ENCODE measurements around the gene EHMT2. TPM values are rescaled to one million over a fixed set of nuclear protein-coding genes. Genes with fewer than 3 reads are reported as not detected.
"Not testable (repeated sequence)": the region's sequence is repeated elsewhere in the genome, so short reads cannot be mapped to it uniquely, and the experiment has no call there.

EHMT2 gene
- total and polyA plus RNA-seq, 2 of the 8 experiments (the other 6 are each of a cell fraction or from before 2014, with no cell fraction given): 125 to 177 TPM

DNA sequence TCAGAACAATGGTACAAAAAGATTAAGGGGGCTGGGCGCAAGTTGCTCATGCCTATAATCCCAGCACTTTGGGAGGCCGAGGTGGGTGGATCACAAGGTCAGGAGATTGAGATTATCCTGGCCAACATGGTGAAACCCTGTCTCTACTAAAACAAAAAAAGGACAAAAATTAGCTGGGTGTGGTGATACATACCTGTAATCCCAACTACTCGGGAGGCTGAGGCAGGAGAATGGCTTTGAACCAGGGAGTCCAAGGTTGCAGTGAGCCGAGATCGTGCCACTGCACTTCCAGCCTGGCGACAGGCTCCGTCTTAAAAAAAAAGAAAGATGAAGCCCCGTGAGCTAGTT is 57.7 kb downstream of the EHMT2 start:
- H3K36me3 ChIP-seq (ENCODE audit: control insufficient read depth in 2 of 4, insufficient read depth in 4 of 4, low read length in 3 of 4): peaks cover 34 to 77% (median 48%) of the 10 kb centered on the region in 4 experiments
- not testable (repeated sequence) for H4K91ac ChIP-seq (replicated peaks; ENCODE audit: insufficient read length, low read length); FAIRE-seq; H3K4ac ChIP-seq (replicated peaks; ENCODE audit: insufficient read length, low read depth, low read length); H2BK15ac ChIP-seq (ENCODE audit: low read length); H2BK5ac ChIP-seq (ENCODE audit: low read depth, low read length); H3K4me1 ChIP-seq (replicated peaks in 1 of 4; ENCODE audit: control insufficient read depth in 3 of 4, insufficient read depth in 4 of 4, low read length in 3 of 4); H4K5ac ChIP-seq (ENCODE audit: insufficient read length, low read depth, low read length); H3K14ac ChIP-seq (ENCODE audit: insufficient read length); H4K8ac ChIP-seq (ENCODE audit: extremely low read depth, insufficient read depth, low read length); H3K9ac ChIP-seq (replicated peaks in 1 of 4; ENCODE audit: extremely low read depth in 1 of 4, low read depth in 3 of 4, low read length in 3 of 4); H3K4me3 ChIP-seq (ENCODE audit: extremely low read depth in 1 of 4, insufficient read depth in 2 of 4, low read depth in 3 of 4, low read length in 4 of 4); H2BK120ac ChIP-seq (replicated peaks; ENCODE audit: low read depth, low read length); H3K4me2 ChIP-seq (ENCODE audit: insufficient read depth in 1 of 2, low read depth in 2 of 2, low read length in 2 of 2); H3K27me3 ChIP-seq (replicated peaks in 1 of 4; ENCODE audit: control insufficient read depth in 3 of 4, extremely low read depth in 1 of 4, insufficient read depth in 3 of 4, low read length in 3 of 4); H3K56ac ChIP-seq (replicated peaks; ENCODE audit: insufficient read length, low read depth, low read length); H2AK5ac ChIP-seq (ENCODE audit: low read depth, low read length); H3K27ac ChIP-seq (ENCODE audit: low read depth, low read length); H3K79me1 ChIP-seq (ENCODE audit: low read depth, low read length); H3K23ac ChIP-seq (ENCODE audit: insufficient read length); DNase-seq (ENCODE audit: low read depth in 1 of 2, low spot score in 2 of 2); H2BK12ac ChIP-seq (ENCODE audit: low read depth, low read length); H2AFZ ChIP-seq (ENCODE audit: low read length); H3K18ac ChIP-seq (ENCODE audit: extremely low read depth, low read length); H3K9me3 ChIP-seq (ENCODE audit: insufficient read depth in 2 of 2, low read depth in 1 of 2, low read length in 1 of 2); H2BK20ac ChIP-seq (ENCODE audit: low read length)
- WGBS, 2 experiments (ENCODE audit: extremely low coverage in 1 of 2, insufficient coverage in 1 of 2, insufficient read length in 1 of 2, insufficient replicate concordance in 2 of 2, low coverage in 1 of 2, low lambda C conversion rate in 2 of 2, missing lambda C conversion rate in 1 of 2): 91% methylated on average over 8 of the region's 8 CpGs; no CpG with 5 or more reads in 1 of the 2 experiments
- 0 out of 2 replicates have a peak, but pooled peaks have one; percentile 27 for TF ChIP-seq POLR2AphosphoS5 (IDR thresholded peaks at IDR 0.05; ENCODE audit: low read depth, low read length)
- POLR2A ChIA-PET (ENCODE audit: partially characterized antibody): interaction anchor here (0.6 to 11.4 kb wide), 25 partner anchors 8 to 594 kb away, joined by 3 to 189 read pairs (median 5); partner anchors contain the start of genes CSNK2B, DDX39B, EHMT2 and HSPA1A
- H4K20me1 ChIP-seq (replicated peaks in 1 of 2; ENCODE audit: control insufficient read depth in 1 of 2, insufficient read depth in 2 of 2, low read length in 2 of 2): peaks cover 18 to 24% of the 10 kb centered on the region in 2 experiments
- H3K23me2 ChIP-seq (ENCODE audit: low read depth, low read length): peaks cover 15% of the 10 kb centered on the region
- CTCF ChIA-PET (ENCODE audit: partially characterized antibody): interaction anchor here (0.8 to 4.5 kb wide), 7 partner anchors 20 to 128 kb away, joined by 3 to 15 read pairs (median 3); no protein-coding TSS in a partner anchor
- H3K79me2 ChIP-seq (ENCODE audit: control insufficient read depth in 1 of 2, insufficient read depth in 2 of 2, low read length in 2 of 2): peaks cover 17 to 37% of the 10 kb centered on the region in 2 experiments

Measured in H1 (cell line).